ENCODE data around the gene GP2. TPM values are rescaled to one million over a fixed set of nuclear protein-coding genes. Genes with fewer than 3 reads are reported as not detected.

The GP2 gene
- total and polyA plus RNA-seq, 2 donors (not counting 3 experiments of a cell fraction or from before 2014, with no cell fraction given), result not detected

DNA sequence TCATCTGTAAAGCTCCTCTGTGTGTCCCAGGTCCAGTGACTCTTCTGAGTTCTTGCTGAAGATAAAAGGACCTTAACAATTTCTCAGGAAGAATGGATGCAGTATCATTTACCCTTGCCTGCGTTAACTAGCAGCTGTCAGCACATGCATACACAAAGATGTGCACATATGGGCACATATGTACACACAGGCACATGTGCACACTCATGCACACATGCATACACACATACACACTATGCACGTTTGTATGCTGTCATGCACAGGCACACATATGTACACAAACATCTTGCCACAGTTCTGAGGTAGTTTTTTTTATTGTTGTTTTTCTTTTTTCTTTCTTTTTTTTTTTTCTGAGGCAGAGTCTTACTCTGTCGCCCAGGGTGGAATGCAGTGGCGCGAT is 24.9 kb downstream of the GP2 start:
- TF ChIP-seq FOS (IDR thresholded peaks at IDR 0.05; ENCODE audit: borderline replicate concordance, insufficient read depth, low read length) (no peak), JUN (IDR thresholded peaks at IDR 0.05; ENCODE audit: borderline replicate concordance, insufficient read depth, insufficient read length, low read depth) (no peak), POLR2A (IDR thresholded peaks at IDR 0.05; ENCODE audit: low read depth, low read length) (no peak), MYC (IDR thresholded peaks at IDR 0.05; ENCODE audit: low read depth, low read length) (no peak), POLR2AphosphoS5 (IDR thresholded peaks at IDR 0.05; ENCODE audit: insufficient read depth, low read depth, low read length) (no peak)
- TF ChIP-seq, protein P1, sequence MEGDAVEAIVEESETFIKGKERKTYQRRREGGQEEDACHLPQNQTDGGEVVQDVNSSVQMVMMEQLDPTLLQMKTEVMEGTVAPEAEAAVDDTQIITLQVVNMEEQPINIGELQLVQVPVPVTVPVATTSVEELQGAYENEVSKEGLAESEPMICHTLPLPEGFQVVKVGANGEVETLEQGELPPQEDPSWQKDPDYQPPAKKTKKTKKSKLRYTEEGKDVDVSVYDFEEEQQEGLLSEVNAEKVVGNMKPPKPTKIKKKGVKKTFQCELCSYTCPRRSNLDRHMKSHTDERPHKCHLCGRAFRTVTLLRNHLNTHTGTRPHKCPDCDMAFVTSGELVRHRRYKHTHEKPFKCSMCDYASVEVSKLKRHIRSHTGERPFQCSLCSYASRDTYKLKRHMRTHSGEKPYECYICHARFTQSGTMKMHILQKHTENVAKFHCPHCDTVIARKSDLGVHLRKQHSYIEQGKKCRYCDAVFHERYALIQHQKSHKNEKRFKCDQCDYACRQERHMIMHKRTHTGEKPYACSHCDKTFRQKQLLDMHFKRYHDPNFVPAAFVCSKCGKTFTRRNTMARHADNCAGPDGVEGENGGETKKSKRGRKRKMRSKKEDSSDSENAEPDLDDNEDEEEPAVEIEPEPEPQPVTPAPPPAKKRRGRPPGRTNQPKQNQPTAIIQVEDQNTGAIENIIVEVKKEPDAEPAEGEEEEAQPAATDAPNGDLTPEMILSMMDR (IDR thresholded peaks at IDR 0.05; ENCODE audit: extremely low read depth in 1 of 2, insufficient read depth in 1 of 2, low read depth in 1 of 2, low read length in 2 of 2), result no peak
- no peak overlapping the region for H2AFZ ChIP-seq (ENCODE audit: low read depth, low read length)
- no peak overlapping the region for H3K4me2 ChIP-seq (ENCODE audit: insufficient read depth, low read length)
- H3K79me2 ChIP-seq (ENCODE audit: control insufficient read depth, insufficient read depth, low read length), result no peaks in the 10 kb centered on the region
- no peak overlapping the region for H3K27ac ChIP-seq (ENCODE audit: insufficient read depth, low read depth, low read length)
- POLR2A ChIA-PET, result no interaction called here
- H3K36me3 ChIP-seq (ENCODE audit: control insufficient read depth in 2 of 2, extremely low read depth in 1 of 2, insufficient read depth in 2 of 2, low read length in 2 of 2), result no peaks in the 10 kb centered on the region
- no peaks in the 10 kb centered on the region for H3K9me3 ChIP-seq (replicated peaks; ENCODE audit: control insufficient read depth, insufficient read depth, low read length)
- no TSS peak for BruUV-seq (replicated peaks)
- dilution Hi-C loops (cut with MboI; ENCODE audit: extremely low pct_ligation_motif_present, low sequenced_read_pairs) (no loop called here), intact Hi-C loops (cut with micrococcal nuclease) (loop anchor here (10.0 kb wide), 1 partner anchor 318 kb away; no protein-coding TSS in a partner anchor)
- H3K4me3 ChIP-seq (replicated peaks in 1 of 3; ENCODE audit: insufficient read depth in 1 of 3, low read depth in 1 of 3, low read length in 3 of 3), result no peak overlapping the region
- H3K9me1 ChIP-seq (replicated peaks; ENCODE audit: control insufficient read depth, extremely low read depth, insufficient read depth, low read length), result no peaks in the 10 kb centered on the region
- DNase-seq (ENCODE audit: low read depth, low spot score), result no peak
- H3K9ac ChIP-seq (replicated peaks; ENCODE audit: extremely low read depth, insufficient read depth, low read length), result no peak overlapping the region
- no peaks in the 10 kb centered on the region for H3K27me3 ChIP-seq (ENCODE audit: control insufficient read depth in 2 of 2, insufficient read depth in 2 of 2, low read length in 2 of 2)
- FAIRE-seq, result no peak
- H3K4me1 ChIP-seq (ENCODE audit: control insufficient read depth, extremely low read depth, insufficient read depth, low read length), result no peaks in the 10 kb centered on the region
- no peaks in the 10 kb centered on the region for H4K20me1 ChIP-seq (replicated peaks; ENCODE audit: control insufficient read depth, extremely low read depth, insufficient read depth, low read length)
- CTCF ChIA-PET, result interaction anchor here (3.0 to 5.9 kb wide), 3 partner anchors 11 to 403 kb away, joined by 10 to 264 read pairs (median 62); no protein-coding TSS in a partner anchor

DNA sequence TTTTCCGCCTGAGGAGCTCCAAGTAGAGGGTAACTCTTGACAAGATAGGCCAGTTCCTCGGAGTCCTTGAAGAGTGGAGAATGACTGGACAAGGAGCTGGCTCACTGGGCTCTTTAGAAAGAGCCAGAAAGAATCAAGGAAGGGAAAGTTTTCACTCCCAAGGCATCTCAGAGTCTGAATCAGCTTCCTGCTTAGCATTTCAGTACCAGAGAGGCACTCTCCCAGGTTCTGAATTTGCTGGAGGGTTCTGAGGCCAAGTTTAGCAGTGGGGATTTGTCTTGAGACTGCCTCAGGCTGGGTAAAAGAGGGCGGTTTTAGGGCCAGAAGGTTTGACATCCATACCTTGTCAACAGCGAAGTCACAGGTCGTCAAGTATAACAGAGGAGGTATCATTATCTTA is 25.5 kb downstream of the GP2 start:
- no peaks in the 10 kb centered on the region for H3K4me1 ChIP-seq (ENCODE audit: control insufficient read depth, extremely low read depth, insufficient read depth, low read length)
- no peak overlapping the region for H3K4me3 ChIP-seq (replicated peaks in 1 of 3; ENCODE audit: insufficient read depth in 1 of 3, low read depth in 1 of 3, low read length in 3 of 3)
- POLR2A ChIA-PET, result no interaction called here
- no peaks in the 10 kb centered on the region for H4K20me1 ChIP-seq (replicated peaks; ENCODE audit: control insufficient read depth, extremely low read depth, insufficient read depth, low read length)
- dilution Hi-C loops (cut with MboI; ENCODE audit: extremely low pct_ligation_motif_present, low sequenced_read_pairs) (no loop called here), intact Hi-C loops (cut with micrococcal nuclease) (loop anchor here (10.0 kb wide), 1 partner anchor 317 kb away; no protein-coding TSS in a partner anchor)
- no peak overlapping the region for H3K27ac ChIP-seq (ENCODE audit: insufficient read depth, low read depth, low read length)
- H3K9me1 ChIP-seq (replicated peaks; ENCODE audit: control insufficient read depth, extremely low read depth, insufficient read depth, low read length), result no peaks in the 10 kb centered on the region
- H3K9ac ChIP-seq (replicated peaks; ENCODE audit: extremely low read depth, insufficient read depth, low read length), result no peak overlapping the region
- no peak for TF ChIP-seq MYC (IDR thresholded peaks at IDR 0.05; ENCODE audit: low read depth, low read length)
- TF ChIP-seq, protein P1 (IDR thresholded peaks at IDR 0.05; ENCODE audit: extremely low read depth in 1 of 2, insufficient read depth in 1 of 2, low read depth in 1 of 2, low read length in 2 of 2), result no peak
- TF ChIP-seq GATA2 (IDR thresholded peaks at IDR 0.05; ENCODE audit: insufficient read depth, insufficient read length, low read depth, low read length), result no peak
- TF ChIP-seq JUN (IDR thresholded peaks at IDR 0.05; ENCODE audit: borderline replicate concordance, insufficient read depth, insufficient read length, low read depth), result no peak
- no peak for TF ChIP-seq EZH2 (IDR thresholded peaks at IDR 0.05; ENCODE audit: borderline replicate concordance, low read depth, low read length, severe bottlenecking)
- no peak for TF ChIP-seq FOS (IDR thresholded peaks at IDR 0.05; ENCODE audit: borderline replicate concordance, insufficient read depth, low read length)
- TF ChIP-seq, protein P2, sequence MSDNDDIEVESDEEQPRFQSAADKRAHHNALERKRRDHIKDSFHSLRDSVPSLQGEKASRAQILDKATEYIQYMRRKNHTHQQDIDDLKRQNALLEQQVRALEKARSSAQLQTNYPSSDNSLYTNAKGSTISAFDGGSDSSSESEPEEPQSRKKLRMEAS (IDR thresholded peaks at IDR 0.05; ENCODE audit: insufficient read depth, insufficient read length), result no peak
- no peak for TF ChIP-seq POLR2A (IDR thresholded peaks at IDR 0.05; ENCODE audit: low read depth, low read length)
- no peak for TF ChIP-seq POLR2AphosphoS5 (IDR thresholded peaks at IDR 0.05; ENCODE audit: insufficient read depth, low read depth, low read length)
- H3K79me2 ChIP-seq (ENCODE audit: control insufficient read depth, insufficient read depth, low read length), result no peaks in the 10 kb centered on the region
- FAIRE-seq (no peak), DNase-seq (ENCODE audit: low read depth, low spot score) (no peak)
- H3K27me3 ChIP-seq (ENCODE audit: control insufficient read depth in 2 of 2, insufficient read depth in 2 of 2, low read length in 2 of 2), result no peaks in the 10 kb centered on the region
- CTCF ChIA-PET, result interaction anchor here (2.4 to 5.9 kb wide), 4 partner anchors 10 to 402 kb away, joined by 10 to 264 read pairs (median 40); no protein-coding TSS in a partner anchor
- H3K4me2 ChIP-seq (ENCODE audit: insufficient read depth, low read length), result no peak overlapping the region
- no peak overlapping the region for H2AFZ ChIP-seq (ENCODE audit: low read depth, low read length)
- no peaks in the 10 kb centered on the region for H3K36me3 ChIP-seq (ENCODE audit: control insufficient read depth in 2 of 2, extremely low read depth in 1 of 2, insufficient read depth in 2 of 2, low read length in 2 of 2)
- no TSS peak for BruUV-seq (replicated peaks)
- H3K9me3 ChIP-seq (replicated peaks; ENCODE audit: control insufficient read depth, insufficient read depth, low read length), result no peaks in the 10 kb centered on the region

All from endothelial cell of umbilical vein (primary cell).